Calu3 (cell line): ENCODE results near the gene COPG2. TPM values are rescaled to one million over a fixed set of nuclear protein-coding genes. Genes with fewer than 3 reads are reported as not detected.

Source experiments
- BruUV-seq: library from RNA; stranded (reverse); fragments of 400-500 nt; replicated peaks from 2 replicates; lab custom pipeline; 2021; lab: Mats Ljungman, UMichigan
- CTCF ChIA-PET: fragments of 300-600 bp; sonication (Branson Sonifier 250); formaldehyde crosslinking; loops from one replicate; lab custom pipeline; 2022; ENCODE audit warnings: antibody characterized with exemption; lab: Charles Lee
- DNase-seq: peaks from one replicate; pipeline ENCODE4 v3.0.0; 2022
- H3K27ac Mint-ChIP-seq: one replicate; pipeline ENCODE4 v1.8.0; 2022; ENCODE audit warnings: mixed read lengths; ENCODE audit not compliant: unreplicated experiment
- H3K27me3 Mint-ChIP-seq: one replicate; pipeline ENCODE4 v1.8.0; 2022; ENCODE audit warnings: mixed read lengths; ENCODE audit not compliant: unreplicated experiment
- H3K36me3 Mint-ChIP-seq: one replicate; pipeline ENCODE4 v1.8.0; 2022; ENCODE audit warnings: mild to moderate bottlenecking, moderate library complexity, mixed read lengths; ENCODE audit not compliant: insufficient read depth, unreplicated experiment
- H3K4me1 Mint-ChIP-seq: one replicate; pipeline ENCODE4 v1.8.0; 2022; ENCODE audit warnings: mild to moderate bottlenecking, low read depth, mixed read lengths; ENCODE audit not compliant: unreplicated experiment
- H3K4me3 Mint-ChIP-seq: one replicate; pipeline ENCODE4 v1.8.0; 2022; ENCODE audit warnings: mild to moderate bottlenecking, low read depth, moderate library complexity, mixed read lengths; ENCODE audit not compliant: unreplicated experiment
- H3K9me3 Mint-ChIP-seq: one replicate; pipeline ENCODE4 v1.8.0; 2022; ENCODE audit warnings: low read depth, mixed read lengths; ENCODE audit not compliant: unreplicated experiment
- intact Hi-C: fragments of 100-400 bp; cut with micrococcal nuclease; formaldehyde crosslinking; loops from one replicate; pipeline ENCODE4 v1.10.0; 2022; ENCODE audit not compliant: unreplicated experiment
- total RNA-seq: library from RNA; stranded (reverse); gene quantifications from 2 replicates; pipeline ENCODE4 v1.2.3, GENCODE V29; 2022
- TF ChIP-seq, protein P1 (sequence below): fragments of 200-600 bp; IDR thresholded peaks from one replicate; pipeline ENCODE4 v1.8.0; 2022; ENCODE audit warnings: antibody characterized with exemption; ENCODE audit not compliant: unreplicated experiment

The COPG2 gene
- total RNA-seq, 1 experiment from 2014 or later: 18.2 TPM

DNA sequence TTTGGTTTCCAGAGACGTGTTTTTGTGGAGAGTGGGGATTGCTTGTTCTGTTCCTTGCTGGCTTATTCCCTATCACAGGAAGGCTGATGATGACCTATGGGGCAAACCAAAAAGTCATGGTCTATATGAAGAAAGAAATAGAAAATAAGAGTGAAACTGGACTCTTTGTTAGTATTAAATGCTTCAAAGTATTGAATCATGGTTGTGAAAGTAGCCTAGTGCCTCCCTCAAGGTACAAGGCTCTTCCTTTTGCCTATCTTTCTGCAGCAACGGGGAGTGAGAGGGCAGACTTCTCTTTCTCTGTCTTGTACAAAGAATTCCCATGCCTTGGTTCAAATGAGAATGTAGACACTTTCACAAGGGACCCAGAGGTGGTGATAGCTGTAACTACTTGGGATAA, 167.6 kb downstream of the COPG2 start:
- no peak for DNase-seq
- H3K27me3 Mint-ChIP-seq: no peaks in the 10 kb centered on the region
- peaks cover 5% of the 10 kb centered on the region for H3K36me3 Mint-ChIP-seq
- H3K27ac Mint-ChIP-seq: no peak overlapping the region
- no peaks in the 10 kb centered on the region for H3K4me1 Mint-ChIP-seq
- intact Hi-C loops: no loop called here
- BruUV-seq: no TSS peak
- H3K9me3 Mint-ChIP-seq: no peaks in the 10 kb centered on the region
- no peak overlapping the region for H3K4me3 Mint-ChIP-seq
- TF ChIP-seq, protein P1, sequence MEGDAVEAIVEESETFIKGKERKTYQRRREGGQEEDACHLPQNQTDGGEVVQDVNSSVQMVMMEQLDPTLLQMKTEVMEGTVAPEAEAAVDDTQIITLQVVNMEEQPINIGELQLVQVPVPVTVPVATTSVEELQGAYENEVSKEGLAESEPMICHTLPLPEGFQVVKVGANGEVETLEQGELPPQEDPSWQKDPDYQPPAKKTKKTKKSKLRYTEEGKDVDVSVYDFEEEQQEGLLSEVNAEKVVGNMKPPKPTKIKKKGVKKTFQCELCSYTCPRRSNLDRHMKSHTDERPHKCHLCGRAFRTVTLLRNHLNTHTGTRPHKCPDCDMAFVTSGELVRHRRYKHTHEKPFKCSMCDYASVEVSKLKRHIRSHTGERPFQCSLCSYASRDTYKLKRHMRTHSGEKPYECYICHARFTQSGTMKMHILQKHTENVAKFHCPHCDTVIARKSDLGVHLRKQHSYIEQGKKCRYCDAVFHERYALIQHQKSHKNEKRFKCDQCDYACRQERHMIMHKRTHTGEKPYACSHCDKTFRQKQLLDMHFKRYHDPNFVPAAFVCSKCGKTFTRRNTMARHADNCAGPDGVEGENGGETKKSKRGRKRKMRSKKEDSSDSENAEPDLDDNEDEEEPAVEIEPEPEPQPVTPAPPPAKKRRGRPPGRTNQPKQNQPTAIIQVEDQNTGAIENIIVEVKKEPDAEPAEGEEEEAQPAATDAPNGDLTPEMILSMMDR: no peak
- CTCF ChIA-PET: no interaction called here

DNA sequence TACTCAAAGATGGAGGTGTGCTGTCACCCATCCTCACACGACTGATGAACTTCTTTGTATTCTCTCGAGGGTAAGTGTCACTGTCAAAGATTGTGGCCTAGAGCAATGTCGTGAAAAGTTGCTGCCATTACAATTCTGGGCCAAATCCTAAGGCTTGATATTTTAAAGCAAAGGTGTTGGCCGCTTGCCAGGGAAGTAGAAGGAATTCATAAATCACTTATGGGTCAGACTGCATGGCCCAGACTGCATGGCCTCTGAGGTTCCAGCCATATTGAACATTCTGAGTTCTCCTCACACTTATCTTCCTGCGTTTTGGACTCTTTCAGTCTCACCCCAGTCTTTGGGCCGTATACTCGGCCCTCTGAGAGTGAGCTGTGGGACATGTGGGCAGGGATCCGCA, 168.1 kb downstream of the COPG2 start:
- BruUV-seq: no TSS peak
- no peaks in the 10 kb centered on the region for H3K9me3 Mint-ChIP-seq
- peaks cover 5% of the 10 kb centered on the region for H3K36me3 Mint-ChIP-seq
- TF ChIP-seq, protein P1: no peak
- no peak overlapping the region for H3K27ac Mint-ChIP-seq
- DNase-seq: no peak
- H3K4me3 Mint-ChIP-seq: no peak overlapping the region
- intact Hi-C loops: no loop called here
- H3K4me1 Mint-ChIP-seq: no peaks in the 10 kb centered on the region
- H3K27me3 Mint-ChIP-seq: no peaks in the 10 kb centered on the region
- CTCF ChIA-PET: no interaction called here

- CTCF ChIA-PET: no interaction called here
- Mint-ChIP-seq H3K9me3 (no peaks in the 10 kb centered on the region), H3K27ac (no peak overlapping the region), H3K4me3 (no peak overlapping the region), H3K27me3 (no peaks in the 10 kb centered on the region), H3K4me1 (peaks cover 13% of the 10 kb centered on the region), H3K36me3 (peaks cover 11% of the 10 kb centered on the region)
- TF ChIP-seq, protein P1: no peak
- DNase-seq: no peak
- intact Hi-C loops: no loop called here
- no TSS peak for BruUV-seq
Measured at GRCh38 chr7:130494431-130494858, 174.1 kb downstream of the COPG2 start.

GRCh38 chr7:130493275-130493873, 175.2 kb downstream of the COPG2 start:
- Mint-ChIP-seq H3K9me3 (no peaks in the 10 kb centered on the region), H3K27me3 (no peaks in the 10 kb centered on the region), H3K4me3 (no peak overlapping the region), H3K27ac (no peak overlapping the region), H3K36me3 (peaks cover 11% of the 10 kb centered on the region), H3K4me1 (peaks cover 23% of the 10 kb centered on the region)
- CTCF ChIA-PET: no interaction called here
- no TSS peak for BruUV-seq
- TF ChIP-seq, protein P1: no peak
- DNase-seq: no peak
- intact Hi-C loops: no loop called here
